Gastrocnemius medialis (tissue), 4 donors: ENCODE results near the gene STRADA.

Experiments used
- CTCF ChIP-seq, 5 experiments: fragments of 450-650 bp in 3 of 5; fragments of 200-600 bp in 2 of 5; sonication (generic) in 2 of 5; IDR thresholded peaks in 4 of 5; conservative IDR thresholded peaks in 1 of 5; 1 replicate in 4 of 5; 2 replicates in 1 of 5; pipeline ENCODE4 v1.5.1; 2016 to 2019; ENCODE audit warnings: antibody characterized with exemption in 5 of 5, mild to moderate bottlenecking in 3 of 5, moderate library complexity in 3 of 5
- POLR2A ChIP-seq, 2 donors: fragments of 450-650 bp; IDR thresholded peaks; one replicate each; pipeline ENCODE4 v1.6.1; 2017; ENCODE audit warnings: antibody characterized with exemption in 2 of 2, mild to moderate bottlenecking in 2 of 2, moderate library complexity in 2 of 2

GRCh38 chr17:63700528-63701455 lies 40.8 kb downstream of the STRADA start:
- TF ChIP-seq POLR2A (IDR thresholded peaks at IDR 0.05) (no peak), CTCF (IDR thresholded peaks at IDR 0.05 in 4 of 5, conservative IDR thresholded peaks at IDR 0.05 in 1 of 5) (peak in 3 of 5 experiments; percentile 15 to 22 (median 18))
